ENCODE results near the gene RPL27. TPM values are rescaled to one million over a fixed set of nuclear protein-coding genes. Genes with fewer than 3 reads are reported as not detected.

The RPL27 gene
- total and polyA plus RNA-seq, 2 of the 8 experiments (the other 6 are each of a cell fraction or from before 2014, with no cell fraction given): 1,415 to 3,779 TPM

DNA sequence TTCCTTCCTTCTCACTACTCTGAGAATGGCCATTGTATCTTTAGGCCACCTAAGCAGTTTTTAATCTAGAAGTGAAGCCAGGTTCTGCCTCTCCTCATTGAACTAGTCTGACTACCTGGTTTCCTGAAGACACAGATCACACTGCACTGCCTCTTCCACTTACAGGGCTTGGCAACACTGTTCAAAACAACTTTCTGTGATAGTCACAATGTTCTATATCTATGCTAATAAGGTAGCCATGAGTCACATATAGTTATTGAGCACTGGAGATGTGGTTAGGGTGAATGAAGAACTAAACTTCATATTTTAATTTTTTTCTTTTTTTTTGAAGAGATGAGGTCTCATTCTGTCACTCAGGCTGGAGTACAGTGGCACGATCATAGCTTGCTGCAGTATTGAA, 53.8 kb downstream of the RPL27 start:
- Histone ChIP-seq H4K8ac (ENCODE audit: extremely low read depth, insufficient read depth, low read length) (no peak overlapping the region), H3K18ac (ENCODE audit: extremely low read depth, low read length) (no peak overlapping the region), H4K5ac (ENCODE audit: insufficient read length, low read depth, low read length) (no peak overlapping the region), H3K27me3 (replicated peaks in 1 of 4; ENCODE audit: control insufficient read depth in 3 of 4, extremely low read depth in 1 of 4, insufficient read depth in 3 of 4, low read length in 3 of 4) (no peaks in the 10 kb centered on the region), H2BK12ac (ENCODE audit: low read depth, low read length) (no peak overlapping the region), H3K4me2 (ENCODE audit: insufficient read depth in 1 of 2, low read depth in 2 of 2, low read length in 2 of 2) (no peak overlapping the region), H2AK5ac (ENCODE audit: low read depth, low read length) (no peak overlapping the region), H3K4me1 (replicated peaks in 1 of 4; ENCODE audit: control insufficient read depth in 3 of 4, insufficient read depth in 4 of 4, low read length in 3 of 4) (no peaks in the 10 kb centered on the region), H2BK5ac (ENCODE audit: low read depth, low read length) (no peak overlapping the region), H2BK20ac (ENCODE audit: low read length) (no peak overlapping the region), H3K9ac (replicated peaks in 1 of 4; ENCODE audit: extremely low read depth in 1 of 4, low read depth in 3 of 4, low read length in 3 of 4) (no peak overlapping the region), H3K14ac (ENCODE audit: insufficient read length) (no peak overlapping the region), H3K4ac (replicated peaks; ENCODE audit: insufficient read length, low read depth, low read length) (no peak overlapping the region), H3K23me2 (ENCODE audit: low read depth, low read length) (no peaks in the 10 kb centered on the region), H4K20me1 (replicated peaks in 1 of 2; ENCODE audit: control insufficient read depth in 1 of 2, insufficient read depth in 2 of 2, low read length in 2 of 2) (no peaks in the 10 kb centered on the region), H3K79me2 (ENCODE audit: control insufficient read depth in 1 of 2, insufficient read depth in 2 of 2, low read length in 2 of 2) (no peaks in the 10 kb centered on the region), H4K91ac (replicated peaks; ENCODE audit: insufficient read length, low read length) (no peak overlapping the region), H2BK15ac (ENCODE audit: low read length) (no peak overlapping the region), H3K27ac (ENCODE audit: low read depth, low read length) (no peak overlapping the region), H2BK120ac (replicated peaks; ENCODE audit: low read depth, low read length) (no peak overlapping the region), H3K23ac (ENCODE audit: insufficient read length) (no peak overlapping the region), H2AFZ (ENCODE audit: low read length) (no peak overlapping the region), H3K36me3 (ENCODE audit: control insufficient read depth in 2 of 4, insufficient read depth in 4 of 4, low read length in 3 of 4) (peaks cover 2 to 21% (median 12%) of the 10 kb centered on the region in 4 experiments; a peak in 6 of 8 replicates), H3K56ac (replicated peaks; ENCODE audit: insufficient read length, low read depth, low read length) (no peak overlapping the region), H3K79me1 (ENCODE audit: low read depth, low read length) (no peaks in the 10 kb centered on the region), H3K4me3 (ENCODE audit: extremely low read depth in 1 of 4, insufficient read depth in 2 of 4, low read depth in 3 of 4, low read length in 4 of 4) (no peak overlapping the region), H3K9me3 (ENCODE audit: insufficient read depth in 2 of 2, low read depth in 1 of 2, low read length in 1 of 2) (no peaks in the 10 kb centered on the region)
- CTCF ChIA-PET (ENCODE audit: partially characterized antibody): interaction anchor here (1.8 kb wide), 1 partner anchor 10 kb away, joined by 5 read pairs; no protein-coding TSS in a partner anchor
- 100% methylated on average over 1 of the region's 1 CpG; no CpG with 5 or more reads in 1 of the 2 experiments for WGBS, 2 experiments (ENCODE audit: extremely low coverage in 1 of 2, insufficient coverage in 1 of 2, insufficient read length in 1 of 2, insufficient replicate concordance in 2 of 2, low coverage in 1 of 2, low lambda C conversion rate in 2 of 2, missing lambda C conversion rate in 1 of 2)
- DNase-seq (ENCODE audit: low read depth in 1 of 2, low spot score in 2 of 2) (no peak), FAIRE-seq (no peak)
- POLR2A ChIA-PET (ENCODE audit: partially characterized antibody): no interaction called here
- TF ChIP-seq RAD21 (IDR thresholded peaks at IDR 0.05 in 1 of 2, conservative IDR thresholded peaks at IDR 0.05 in 1 of 2; ENCODE audit: low read depth in 2 of 2, low read length in 2 of 2): no peak

Small RNA genes within 50 kb of the gene (small RNA-seq; reads per million reads assigned to genes)
- not detected for gene AARSD1 (ENCODE audit: insufficient read depth)

Other genes starting within 250 kb of the RPL27 start
- 12.0 and 13.4 TPM in 2 replicates for gene RAMP2, start 237.2 kb upstream of the RPL27 start, total RNA-seq (2021; fragmentation: NEBNext Ultra II Directional; extraction: Animal tissue kit (Norgen Biotek cat#: 25700))
- gene RAMP2, start 237.2 kb upstream of the RPL27 start, polyA plus RNA-seq (2011; rRNA removed): 41.5 and 41.7 TPM in 2 replicates
- gene VPS25, start 225.0 kb upstream of the RPL27 start, total RNA-seq (2021; fragmentation: NEBNext Ultra II Directional; extraction: Animal tissue kit (Norgen Biotek cat#: 25700)): 83.9 and 88.2 TPM in 2 replicates
- 150 and 188 TPM in 2 replicates for gene VPS25, start 225.0 kb upstream of the RPL27 start, polyA plus RNA-seq (2011; rRNA removed)
- gene WNK4, start 217.8 kb upstream of the RPL27 start, total RNA-seq (2021; fragmentation: NEBNext Ultra II Directional; extraction: Animal tissue kit (Norgen Biotek cat#: 25700)): 1.2 and 1.7 TPM in 2 replicates
- gene WNK4, start 217.8 kb upstream of the RPL27 start, polyA plus RNA-seq (2011; rRNA removed): 0.21 and 0.86 TPM in 2 replicates
- 68.4 and 71.2 TPM in 2 replicates for gene COA3, start 199.7 kb upstream of the RPL27 start, total RNA-seq (2021; fragmentation: NEBNext Ultra II Directional; extraction: Animal tissue kit (Norgen Biotek cat#: 25700))
- 137 and 143 TPM in 2 replicates for gene COA3, start 199.7 kb upstream of the RPL27 start, polyA plus RNA-seq (2011; rRNA removed)
- gene CNTD1, start 199.6 kb upstream of the RPL27 start, total RNA-seq (2021; fragmentation: NEBNext Ultra II Directional; extraction: Animal tissue kit (Norgen Biotek cat#: 25700)): not detected in 2 replicates
- gene CNTD1, start 199.6 kb upstream of the RPL27 start, polyA plus RNA-seq (2011; rRNA removed): 0.08 TPM in 1 of 2 replicates, not detected in the other
- 55.4 and 64.2 TPM in 2 replicates for gene BECN1, start 174.1 kb upstream of the RPL27 start, total RNA-seq (2021; fragmentation: NEBNext Ultra II Directional; extraction: Animal tissue kit (Norgen Biotek cat#: 25700))
- 31.5 and 38.8 TPM in 2 replicates for gene BECN1, start 174.1 kb upstream of the RPL27 start, polyA plus RNA-seq (2011; rRNA removed)
- gene PSME3, start 165.0 kb upstream of the RPL27 start, total RNA-seq (2021; fragmentation: NEBNext Ultra II Directional; extraction: Animal tissue kit (Norgen Biotek cat#: 25700)): 223 and 224 TPM in 2 replicates
- 109 and 149 TPM in 2 replicates for gene PSME3, start 165.0 kb upstream of the RPL27 start, polyA plus RNA-seq (2011; rRNA removed)
- 4.0 and 4.2 TPM in 2 replicates for gene AOC2, start 153.8 kb upstream of the RPL27 start, total RNA-seq (2021; fragmentation: NEBNext Ultra II Directional; extraction: Animal tissue kit (Norgen Biotek cat#: 25700))
- gene AOC2, start 153.8 kb upstream of the RPL27 start, polyA plus RNA-seq (2011; rRNA removed): 4.7 and 7.2 TPM in 2 replicates
- gene AOC3, start 147.2 kb upstream of the RPL27 start, total RNA-seq (2021; fragmentation: NEBNext Ultra II Directional; extraction: Animal tissue kit (Norgen Biotek cat#: 25700)): 2.1 and 2.7 TPM in 2 replicates
- gene AOC3, start 147.2 kb upstream of the RPL27 start, polyA plus RNA-seq (2011; rRNA removed): 2.5 and 4.1 TPM in 2 replicates
- not detected in 2 replicates for gene G6PC1, start 97.6 kb upstream of the RPL27 start, total RNA-seq (2021; fragmentation: NEBNext Ultra II Directional; extraction: Animal tissue kit (Norgen Biotek cat#: 25700))
- gene G6PC1, start 97.6 kb upstream of the RPL27 start, polyA plus RNA-seq (2011; rRNA removed): 0.02 TPM in 1 of 2 replicates, not detected in the other
- 45.0 and 51.5 TPM in 2 replicates for gene AARSD1, start 34.0 kb upstream of the RPL27 start, total RNA-seq (2021; fragmentation: NEBNext Ultra II Directional; extraction: Animal tissue kit (Norgen Biotek cat#: 25700))
- gene AARSD1, start 34.0 kb upstream of the RPL27 start, polyA plus RNA-seq (2011; rRNA removed): 43.8 and 58.8 TPM in 2 replicates
- 2.2 and 3.0 TPM in 2 replicates for gene PTGES3L, start 18.3 kb upstream of the RPL27 start, total RNA-seq (2021; fragmentation: NEBNext Ultra II Directional; extraction: Animal tissue kit (Norgen Biotek cat#: 25700))
- gene PTGES3L, start 18.3 kb upstream of the RPL27 start, polyA plus RNA-seq (2011; rRNA removed): 2.6 and 3.6 TPM in 2 replicates
- 10.7 and 11.9 TPM in 2 replicates for gene RUNDC1, start 17.9 kb upstream of the RPL27 start, total RNA-seq (2021; fragmentation: NEBNext Ultra II Directional; extraction: Animal tissue kit (Norgen Biotek cat#: 25700))
- 7.9 and 9.4 TPM in 2 replicates for gene RUNDC1, start 17.9 kb upstream of the RPL27 start, polyA plus RNA-seq (2011; rRNA removed)
- 2.0 and 2.5 TPM in 2 replicates for gene IFI35, start 8.4 kb downstream of the RPL27 start, total RNA-seq (2021; fragmentation: NEBNext Ultra II Directional; extraction: Animal tissue kit (Norgen Biotek cat#: 25700))
- 4.7 and 4.9 TPM in 2 replicates for gene IFI35, start 8.4 kb downstream of the RPL27 start, polyA plus RNA-seq (2011; rRNA removed)
- gene VAT1, start 24.0 kb downstream of the RPL27 start, total RNA-seq (2021; fragmentation: NEBNext Ultra II Directional; extraction: Animal tissue kit (Norgen Biotek cat#: 25700)): 281 and 295 TPM in 2 replicates
- 200 and 269 TPM in 2 replicates for gene VAT1, start 24.0 kb downstream of the RPL27 start, polyA plus RNA-seq (2011; rRNA removed)
- gene RND2, start 26.8 kb downstream of the RPL27 start, total RNA-seq (2021; fragmentation: NEBNext Ultra II Directional; extraction: Animal tissue kit (Norgen Biotek cat#: 25700)): 51.3 and 56.8 TPM in 2 replicates
- gene RND2, start 26.8 kb downstream of the RPL27 start, polyA plus RNA-seq (2011; rRNA removed): 61.4 and 76.2 TPM in 2 replicates
- 39.2 and 40.3 TPM in 2 replicates for gene BRCA1, start 126.9 kb downstream of the RPL27 start, total RNA-seq (2021; fragmentation: NEBNext Ultra II Directional; extraction: Animal tissue kit (Norgen Biotek cat#: 25700))
- gene BRCA1, start 126.9 kb downstream of the RPL27 start, polyA plus RNA-seq (2011; rRNA removed): 30.7 and 34.5 TPM in 2 replicates
- 34.8 and 36.0 TPM in 2 replicates for gene NBR1, start 172.8 kb downstream of the RPL27 start, total RNA-seq (2021; fragmentation: NEBNext Ultra II Directional; extraction: Animal tissue kit (Norgen Biotek cat#: 25700))
- 12.4 and 13.5 TPM in 2 replicates for gene NBR1, start 172.8 kb downstream of the RPL27 start, polyA plus RNA-seq (2011; rRNA removed)
- gene TMEM106A, start 213.5 kb downstream of the RPL27 start, total RNA-seq (2021; fragmentation: NEBNext Ultra II Directional; extraction: Animal tissue kit (Norgen Biotek cat#: 25700)): 4.1 and 5.4 TPM in 2 replicates
- 3.2 and 3.4 TPM in 2 replicates for gene TMEM106A, start 213.5 kb downstream of the RPL27 start, polyA plus RNA-seq (2011; rRNA removed)
- not detected in 2 replicates for gene CCDC200, start 230.2 kb downstream of the RPL27 start, total RNA-seq (2021; fragmentation: NEBNext Ultra II Directional; extraction: Animal tissue kit (Norgen Biotek cat#: 25700))
- gene CCDC200, start 230.2 kb downstream of the RPL27 start, polyA plus RNA-seq (2011; rRNA removed): 0.11 TPM in 1 of 2 replicates, not detected in the other
- 2,508 and 2,656 TPM in 2 replicates for gene RNU2-1, start 235.6 kb downstream of the RPL27 start, total RNA-seq (2021; fragmentation: NEBNext Ultra II Directional; extraction: Animal tissue kit (Norgen Biotek cat#: 25700))
- gene RNU2-1, start 235.6 kb downstream of the RPL27 start, polyA plus RNA-seq (2011; rRNA removed): not detected in 2 replicates

Data from H1 (cell line).